ENCODE results near the gene CDKN2AIPNL. TPM values are rescaled to one million over a fixed set of nuclear protein-coding genes. Genes with fewer than 3 reads are reported as not detected.

Gene CDKN2AIPNL
- total and polyA plus RNA-seq, 2 of the 4 experiments (the other 2 are of a cell fraction) = 14.0 to 18.1 TPM

DNA sequence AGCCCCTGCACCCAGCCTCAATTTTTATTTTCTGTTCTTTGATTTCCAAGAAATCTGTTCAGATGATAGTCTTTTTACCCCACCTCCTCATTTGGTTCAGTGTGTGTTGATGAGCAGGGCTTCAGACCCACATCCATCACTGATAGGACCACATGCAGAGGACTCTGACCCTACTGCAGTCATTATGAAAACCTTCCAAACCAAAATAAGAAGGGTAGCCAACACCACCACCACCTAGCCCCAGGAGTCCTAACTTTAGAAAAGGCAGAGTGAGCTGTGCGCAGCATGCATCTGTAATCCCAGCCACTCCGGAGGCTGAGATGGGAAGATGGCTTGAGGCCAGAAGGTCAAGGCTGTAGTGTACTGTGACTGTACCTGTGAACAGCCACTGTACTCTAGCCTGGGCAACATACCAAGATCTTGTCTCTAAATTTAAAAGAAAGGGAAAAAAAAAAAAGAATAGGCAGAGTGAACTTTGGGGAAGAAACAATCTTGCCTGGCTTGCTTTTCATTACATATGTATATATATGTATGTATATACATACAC is 13.0 kb downstream of the CDKN2AIPNL start:
- WGBS, 2 experiments (ENCODE audit: extremely low coverage in 2 of 2, insufficient read length in 1 of 2) = no CpG with 5 or more reads among the region's 2 CpGs
- BruUV-seq (replicated peaks) = no TSS peak

More for the DNA sequence above, 13.0 kb downstream of the CDKN2AIPNL start:
- H3K23ac ChIP-seq (ENCODE audit: low read depth, low read length) = no peak overlapping the region
- ATAC-seq (ENCODE audit: low read depth) (no peak), DNase-seq (no peak)
- H3K4me1 ChIP-seq (ENCODE audit: control insufficient read depth, insufficient read depth, low read length) = no peaks in the 10 kb centered on the region; the same call in 1 of the 2 replicates
- H2AK5ac ChIP-seq (ENCODE audit: low read depth, low read length) = no peak overlapping the region
- H3K56ac ChIP-seq (ENCODE audit: extremely low read depth, insufficient read depth, low read length) = no peak overlapping the region
- H3K27ac ChIP-seq (ENCODE audit: insufficient read depth, low read length) = no peak overlapping the region
- no peak overlapping the region for H4K5ac ChIP-seq (ENCODE audit: low read depth, low read length)
- in situ Hi-C loops (cut with MboI; ENCODE audit: low sequenced_read_pairs) = no loop called here
- no peak overlapping the region for H2BK5ac ChIP-seq (ENCODE audit: low read depth, low read length, poor library complexity, severe bottlenecking)
- no peak overlapping the region for H3K4ac ChIP-seq (ENCODE audit: low read depth, low read length)
- no peak overlapping the region for H3K9ac ChIP-seq (ENCODE audit: low read depth, low read length)
- H4K20me1 ChIP-seq (ENCODE audit: insufficient read depth, low read length) = no peaks in the 10 kb centered on the region
- no peak overlapping the region for H2BK120ac ChIP-seq (ENCODE audit: low read depth, low read length)
- TF ChIP-seq CHD1 (IDR thresholded peaks at IDR 0.05; ENCODE audit: low read depth, low read length) = no peak
- TF ChIP-seq RFX5 (IDR thresholded peaks at IDR 0.05; ENCODE audit: low read depth, low read length) = no peak
- TF ChIP-seq MAFK (IDR thresholded peaks at IDR 0.05; ENCODE audit: low read depth, low read length) = no peak
- no peak for TF ChIP-seq POLR2A (IDR thresholded peaks at IDR 0.05; ENCODE audit: low read depth, low read length)
- no peak for TF ChIP-seq NFE2L2 (IDR thresholded peaks at IDR 0.05; ENCODE audit: low read depth, low read length)
- dilution Hi-C loops (cut with HindIII; ENCODE audit: low sequenced_read_pairs, unreplicated experiment) = no loop called here
- H3K36me3 ChIP-seq (ENCODE audit: control insufficient read depth, insufficient read depth, low read length) = peaks cover 25% of the 10 kb centered on the region
- no peak overlapping the region for H2BK15ac ChIP-seq (ENCODE audit: low read depth, low read length)
- H3K9me1 ChIP-seq (ENCODE audit: insufficient read depth, low read length) = peaks cover 12% of the 10 kb centered on the region; the same call in 1 of the 2 replicates
- no peak overlapping the region for H3K18ac ChIP-seq (ENCODE audit: low read depth, low read length)
- CTCF ChIA-PET = no interaction called here
- H3K4me2 ChIP-seq (ENCODE audit: low read depth, low read length) = no peak overlapping the region
- intact Hi-C loops (cut with micrococcal nuclease) = no loop called here
- H3K27me3 ChIP-seq (ENCODE audit: control insufficient read depth, insufficient read depth, low read length) = no peaks in the 10 kb centered on the region
- peaks cover 3 to 13% of the 10 kb centered on the region in 2 experiments; a peak in 2 of 4 replicates for H3K79me1 ChIP-seq (ENCODE audit: low read depth in 1 of 2, low read length in 2 of 2)
- H4K91ac ChIP-seq (ENCODE audit: insufficient read depth, low read depth, low read length) = no peak overlapping the region
- no peak overlapping the region for H3K4me3 ChIP-seq (ENCODE audit: insufficient read depth, low read depth, low read length)
- H3K9me3 ChIP-seq (ENCODE audit: control insufficient read depth, insufficient read depth, low read length) = no peaks in the 10 kb centered on the region
- no peak overlapping the region for H2BK20ac ChIP-seq (ENCODE audit: low read depth, low read length)
- H4K8ac ChIP-seq (ENCODE audit: low read depth in 2 of 2, low read length in 2 of 2) = no peak overlapping the region
- POLR2A ChIA-PET (ENCODE audit: unreplicated experiment) = no interaction called here
- H3K14ac ChIP-seq (replicated peaks; ENCODE audit: low read depth, low read length) = no peak overlapping the region
- H2AFZ ChIP-seq (replicated peaks; ENCODE audit: low read length, poor library complexity) = no peak overlapping the region
- peak overlapping the region; percentile 52 for H2AK9ac ChIP-seq (replicated peaks; ENCODE audit: low read depth, low read length, poor library complexity)
